Smooth muscle cell (in vitro differentiated cells): ENCODE data around the gene RAP1A. TPM values are rescaled to one million over a fixed set of nuclear protein-coding genes. Genes with fewer than 3 reads are reported as not detected.

Experiments
- DNase-seq: peaks from one replicate; lab custom pipeline; 2025; ENCODE audit not compliant: unreplicated experiment; lab: John Stamatoyannopoulos, UW
- H2AFZ ChIP-seq: fragments of 200-600 bp; sonication (generic); 2 replicates; pipeline ENCODE4 v1.6.0; 2016; ENCODE audit warnings: antibody characterized with exemption, low read depth, mild to moderate bottlenecking
- H3F3A ChIP-seq: fragments of 200-600 bp; sonication (generic); 2 replicates; pipeline ENCODE4 v1.6.0; 2017; ENCODE audit warnings: antibody characterized with exemption, low read depth
- H3K27ac ChIP-seq: fragments of 200-600 bp; sonication (generic); 2 replicates; pipeline ENCODE4 v1.5.1; 2016; ENCODE audit warnings: low read depth, mild to moderate bottlenecking
- H3K27me3 ChIP-seq: fragments of 200-600 bp; sonication (generic); 2 replicates; pipeline ENCODE4 v1.6.1; 2016; ENCODE audit warnings: low read depth, mild to moderate bottlenecking
- H3K36me3 ChIP-seq: fragments of 200-600 bp; sonication (generic); 2 replicates; pipeline ENCODE4 v1.5.1; 2016; ENCODE audit warnings: low read depth
- H3K4me1 ChIP-seq: fragments of 200-600 bp; sonication (generic); 2 replicates; pipeline ENCODE4 v1.5.1; 2016; ENCODE audit warnings: low read depth
- H3K4me2 ChIP-seq: fragments of 200-600 bp; sonication (generic); 2 replicates; pipeline ENCODE4 v1.6.0; 2016; ENCODE audit warnings: mild to moderate bottlenecking
- H3K4me3 ChIP-seq: fragments of 200-600 bp; sonication (generic); 2 replicates; pipeline ENCODE4 v1.5.1; 2016; ENCODE audit warnings: mild to moderate bottlenecking
- H3K79me2 ChIP-seq: fragments of 200-600 bp; sonication (generic); 2 replicates; pipeline ENCODE4 v1.6.0; 2016; ENCODE audit warnings: low read depth, mild to moderate bottlenecking
- H3K9ac ChIP-seq: fragments of 200-600 bp; sonication (generic); 2 replicates; pipeline ENCODE4 v1.6.0; 2016; ENCODE audit warnings: low read depth
- H3K9me3 ChIP-seq: fragments of 200-600 bp; sonication (generic); replicated peaks from 2 replicates; pipeline ENCODE4 v1.5.1; 2016; ENCODE audit warnings: low read depth
- H4K20me1 ChIP-seq: fragments of 200-600 bp; sonication (generic); 2 replicates; pipeline ENCODE4 v1.6.0; 2016; ENCODE audit warnings: low read depth
- CTCF ChIP-seq: fragments of 200-600 bp; sonication (generic); IDR thresholded peaks from 2 replicates; pipeline ENCODE4 v1.5.1; 2017; ENCODE audit warnings: borderline replicate concordance, mild to moderate bottlenecking, antibody characterized with exemption; ENCODE audit not compliant: insufficient read depth, poor library complexity, severe bottlenecking
- WGBS: methylation state at CpG from one replicate; pipeline ENCODE4 v1.1.7; 2016; ENCODE audit warnings: low lambda C conversion rate; 5-methylcytosine and 5-hydroxymethylcytosine counted together
- polyA plus RNA-seq: library from polyadenylated mRNA; unstranded; fragments of >200 nt; fragmentation: Nextera tagmentation; extraction: Ambion mirVana; gene quantifications from 2 replicates; pipeline ENCODE4 v1.2.1, GENCODE V29; 2016
- total RNA-seq: library from RNA; depleted of rRNA; stranded (reverse); fragments of >200 nt; gene quantifications from 2 replicates; pipeline ENCODE4 v1.2.3, GENCODE V29; 2014

The RAP1A gene
- total and polyA plus RNA-seq, 2 experiments from 2014 or later, result 36.8 to 64.9 TPM

- Histone ChIP-seq H3K79me2 (no peaks in the 10 kb centered on the region), H3K9me3 (no peaks in the 10 kb centered on the region), H3K9ac (no peak overlapping the region), H3K27ac (no peak overlapping the region), H3K4me1 (peaks cover 26% of the 10 kb centered on the region), H4K20me1 (peaks cover 12% of the 10 kb centered on the region), H3K4me2 (peak overlapping the region; percentile 85), H2AFZ (peak overlapping the region; percentile 64), H3K36me3 (no peaks in the 10 kb centered on the region), H3K4me3 (peak overlapping the region; percentile 53), H3K27me3 (peaks cover 13% of the 10 kb centered on the region), H3F3A (peaks cover 9% of the 10 kb centered on the region)
- WGBS, result 52% methylated on average over 8 of the region's 8 CpGs
- no peak for TF ChIP-seq CTCF
- DNase-seq, result no peak
Measured at GRCh38 chr1:111737216-111738132, 117.9 kb downstream of the RAP1A start.

GRCh38 chr1:111738133-111738435 is 118.5 kb downstream of the RAP1A start:
- H3K4me1 ChIP-seq, result peaks cover 26% of the 10 kb centered on the region
- H3F3A ChIP-seq, result peaks cover 9% of the 10 kb centered on the region
- H2AFZ ChIP-seq, result peak overlapping the region; percentile 64
- DNase-seq, result no peak
- 18% methylated on average over 5 of the region's 9 CpGs for WGBS
- peak overlapping the region; percentile 36 for H3K27ac ChIP-seq
- H3K79me2 ChIP-seq, result no peaks in the 10 kb centered on the region
- no peaks in the 10 kb centered on the region for H3K36me3 ChIP-seq
- peaks cover 13% of the 10 kb centered on the region for H3K27me3 ChIP-seq
- peaks cover 10% of the 10 kb centered on the region for H4K20me1 ChIP-seq
- H3K4me3 ChIP-seq, result peak overlapping the region; percentile 53
- H3K4me2 ChIP-seq, result peak overlapping the region; percentile 85
- H3K9ac ChIP-seq, result peak overlapping the region; percentile 16
- no peaks in the 10 kb centered on the region for H3K9me3 ChIP-seq
- TF ChIP-seq CTCF, result no peak

GRCh38 chr1:111738436-111739193 is 119.0 kb downstream of the RAP1A start:
- Histone ChIP-seq H3K79me2 (no peaks in the 10 kb centered on the region), H4K20me1 (peaks cover 6% of the 10 kb centered on the region), H3K27me3 (peaks cover 13% of the 10 kb centered on the region), H3K27ac (peak overlapping the region; percentile 36), H3F3A (peaks cover 9% of the 10 kb centered on the region), H3K9ac (peak overlapping the region; percentile 16), H3K4me2 (peak overlapping the region; percentile 85), H2AFZ (peak overlapping the region; percentile 64), H3K9me3 (no peaks in the 10 kb centered on the region), H3K4me3 (peak overlapping the region; percentile 53), H3K4me1 (peaks cover 26% of the 10 kb centered on the region), H3K36me3 (no peaks in the 10 kb centered on the region)
- TF ChIP-seq CTCF, result no peak
- peak; percentile 77 for DNase-seq
- WGBS, result under 1% methylated on average over 27 of the region's 61 CpGs
